HCT116 (cell line): ENCODE measurements around the gene FBXL7. TPM values are rescaled to one million over a fixed set of nuclear protein-coding genes. Genes with fewer than 3 reads are reported as not detected.

Source experiments
- ATAC-seq: fragments of 200-7000 bp; cut with Tn5 transposase; 2 replicates; pipeline ENCODE4 v1.9.1; 2020; ENCODE audit warnings: mild to moderate bottlenecking, moderate library complexity
- BruUV-seq: library from RNA; stranded (reverse); fragments of 400-500 nt; replicated peaks from 2 replicates; lab custom pipeline; 2021; lab: Mats Ljungman, UMichigan
- CTCF ChIA-PET: fragments of 300-600 bp; sonication (Branson Sonifier 250); formaldehyde crosslinking; loops from one replicate; lab custom pipeline; 2021; ENCODE audit warnings: antibody characterized with exemption; lab: Charles Lee
- POLR2A ChIA-PET: fragments of 300-600, 350-600 bp; sonication (Branson Sonifier 250); formaldehyde crosslinking; loops from one replicate; lab custom pipeline; 2021; ENCODE audit warnings: antibody characterized with exemption; lab: Charles Lee
- RAD21 ChIA-PET, 2 experiments: fragments of 300-600 bp; sonication (Branson Sonifier 250); formaldehyde crosslinking; loops; one replicate each; lab custom pipeline; 2023; ENCODE audit warnings: low total read pairs in 2 of 2; ENCODE audit not compliant: uncharacterized antibody in 2 of 2, unreplicated experiment in 2 of 2, low non-redundant PET in 1 of 2; lab: Charles Lee
- DNase-seq: peaks from one replicate; pipeline ENCODE4 v3.0.0-alpha.2; 2010; ENCODE audit warnings: low read depth, low spot score
- H2AFZ ChIP-seq: fragments of 200-600 bp; shearing (Covaris generic), sonication (generic); 2 replicates; pipeline ENCODE4 v1.6.1; 2017; ENCODE audit warnings: low read depth, mixed run types, mixed read lengths, antibody characterized with exemption, low read length; ENCODE audit not compliant: poor library complexity, severe bottlenecking
- H3K27ac ChIP-seq: 2 replicates; pipeline ENCODE4 v1.5.1; 2012; ENCODE audit warnings: low read depth, low read length
- H3K27me3 ChIP-seq: fragments of 200-600 bp; sonication (generic); 2 replicates; pipeline ENCODE4 v1.6.1; 2016; ENCODE audit warnings: mixed run types, low read length, mixed read lengths; ENCODE audit not compliant: insufficient read depth
- H3K36me3 ChIP-seq, 2 experiments: fragments of 200-500 bp in 1 of 2; fragments of 200-600 bp in 1 of 2; sonication (Bioruptor generic) in 1 of 2; sonication (generic) in 1 of 2; 2 replicates each; pipeline versions ENCODE4 v1.5.1 to v1.6.1; 2014 to 2016; ENCODE audit warnings: low read length in 2 of 2, inconsistent platforms in 1 of 2, mixed read lengths in 1 of 2, mixed run types in 1 of 2; ENCODE audit not compliant: insufficient read depth in 2 of 2, control insufficient read depth in 1 of 2
- H3K4me1 ChIP-seq, 2 experiments: fragments of 200-600 bp in 1 of 2; sonication (generic) in 1 of 2; 2 replicates each; pipeline versions ENCODE4 v1.5.1 to v1.6.1; 2012 to 2017; ENCODE audit warnings: low read length in 2 of 2, inconsistent platforms in 1 of 2, mild to moderate bottlenecking in 1 of 2, mixed read lengths in 1 of 2, mixed run types in 1 of 2, moderate library complexity in 1 of 2; ENCODE audit not compliant: insufficient read depth in 2 of 2, control insufficient read depth in 1 of 2
- H3K4me2 ChIP-seq: fragments of 200-600 bp; sonication (generic); 2 replicates; pipeline ENCODE4 v1.6.1; 2017; ENCODE audit warnings: mixed run types, low read length, mixed read lengths
- H3K4me3 ChIP-seq, 2 experiments: fragments of 200-600 bp in 1 of 2; sonication (generic) in 1 of 2; replicated peaks in 1 of 2; 2 replicates each; pipeline ENCODE4 v1.5.1; 2011 to 2016; ENCODE audit warnings: low read length in 2 of 2, control low read depth in 1 of 2, low read depth in 1 of 2, mild to moderate bottlenecking in 1 of 2, mixed read lengths in 1 of 2, mixed run types in 1 of 2
- H3K79me2 ChIP-seq: fragments of 200-600 bp; sonication (generic); 2 replicates; pipeline ENCODE4 v1.6.1; 2017; ENCODE audit warnings: mild to moderate bottlenecking, mixed run types, low read length, moderate library complexity, mixed read lengths; ENCODE audit not compliant: insufficient read depth
- H3K9ac ChIP-seq: fragments of 200-600 bp; sonication (generic); 2 replicates; pipeline ENCODE4 v1.6.1; 2016; ENCODE audit warnings: low read length, mixed read lengths
- H3K9me2 ChIP-seq: fragments of 200-600 bp; sonication (generic), shearing (Covaris generic); 2 replicates; pipeline ENCODE4 v1.6.1; 2017; ENCODE audit warnings: mixed run types, mild to moderate bottlenecking, moderate library complexity; ENCODE audit not compliant: insufficient read depth
- H3K9me3 ChIP-seq, 2 experiments: fragments of 200-500 bp in 1 of 2; fragments of 200-600 bp in 1 of 2; sonication (Bioruptor generic) in 1 of 2; sonication (generic) in 1 of 2; 2 replicates each; pipeline ENCODE4 v1.6.1; 2014 to 2017; ENCODE audit warnings: low read length in 2 of 2, mixed read lengths in 2 of 2, inconsistent platforms in 1 of 2, low read depth in 1 of 2, mild to moderate bottlenecking in 1 of 2, mixed run types in 1 of 2, moderate library complexity in 1 of 2; ENCODE audit not compliant: control insufficient read depth in 1 of 2, insufficient read depth in 1 of 2
- H4K20me1 ChIP-seq: fragments of 200-600 bp; sonication (generic), shearing (Covaris generic); 2 replicates; pipeline ENCODE4 v1.6.1; 2017; ENCODE audit warnings: mixed run types, mild to moderate bottlenecking, moderate library complexity; ENCODE audit not compliant: insufficient read depth
- ATF3 ChIP-seq: IDR thresholded peaks from 2 replicates; pipeline ENCODE4 v1.6.1; 2012
- CBX3 ChIP-seq: IDR thresholded peaks from 2 replicates; pipeline ENCODE4 v1.6.1; 2012; ENCODE audit warnings: low read depth
- CEBPB ChIP-seq: IDR thresholded peaks from 2 replicates; pipeline ENCODE4 v1.6.1; 2012; ENCODE audit warnings: low read depth
- CTCF ChIP-seq, 3 experiments: fragments of 200-600 bp in 1 of 3; sonication (generic) in 1 of 3; IDR thresholded peaks in 2 of 3; conservative IDR thresholded peaks in 1 of 3; 2 replicates each; pipeline ENCODE4 v1.5.1; 2012 to 2017; ENCODE audit warnings: low read depth in 2 of 3, low read length in 2 of 3, antibody characterized with exemption in 1 of 3, borderline replicate concordance in 1 of 3, control low read depth in 1 of 3, mild to moderate bottlenecking in 1 of 3, mixed read lengths in 1 of 3, mixed run types in 1 of 3, moderate library complexity in 1 of 3; ENCODE audit not compliant: insufficient read depth in 1 of 3
- ELF1 ChIP-seq: IDR thresholded peaks from 2 replicates; pipeline ENCODE4 v1.6.1; 2012; ENCODE audit warnings: low read depth, borderline replicate concordance
- EZH2 ChIP-seq: fragments of 200-600 bp; sonication (generic); IDR thresholded peaks from 2 replicates; pipeline ENCODE4 v1.6.1; 2017; ENCODE audit warnings: antibody characterized with exemption, mixed run types
- EZH2phosphoT487 ChIP-seq: fragments of 200-600 bp; IDR thresholded peaks from 2 replicates; pipeline ENCODE4 v1.6.1; 2018; ENCODE audit warnings: antibody characterized with exemption, borderline replicate concordance
- POLR2A ChIP-seq: IDR thresholded peaks from 2 replicates; pipeline ENCODE4 v1.7.0; 2011; ENCODE audit warnings: borderline replicate concordance; ENCODE audit not compliant: insufficient read depth, insufficient read length; ENCODE audit errors: extremely low read depth
- POLR2AphosphoS5 ChIP-seq: IDR thresholded peaks from 2 replicates; pipeline ENCODE4 v1.6.1; 2011; ENCODE audit warnings: mild to moderate bottlenecking, low read depth, low read length, moderate library complexity
- REST ChIP-seq: IDR thresholded peaks from 2 replicates; pipeline ENCODE4 v1.6.1; 2012; ENCODE audit warnings: low read depth
- SIN3A ChIP-seq: IDR thresholded peaks from 2 replicates; pipeline ENCODE4 v1.6.1; 2012; ENCODE audit warnings: low read depth
- SP1 ChIP-seq: IDR thresholded peaks from 2 replicates; pipeline ENCODE4 v1.6.1; 2012; ENCODE audit warnings: low read depth
- TCF7L2 ChIP-seq: IDR thresholded peaks from 2 replicates; pipeline ENCODE4 v1.7.0; 2011; ENCODE audit warnings: borderline replicate concordance, inconsistent platforms; ENCODE audit not compliant: insufficient read depth, insufficient read length; ENCODE audit errors: extremely low read depth
- YY1 ChIP-seq: IDR thresholded peaks from 2 replicates; pipeline ENCODE4 v1.6.1; 2011; ENCODE audit warnings: low read length, low read depth, moderate library complexity, mild to moderate bottlenecking; ENCODE audit not compliant: insufficient replicate concordance; ENCODE audit errors: extremely low read depth
- ZNF274 ChIP-seq: fragments of 200-500 bp; sonication (Bioruptor generic); IDR thresholded peaks from 2 replicates; pipeline ENCODE4 v1.6.1; 2014; ENCODE audit warnings: mild to moderate bottlenecking, low read depth, low read length, inconsistent platforms
- intact Hi-C: fragments of 100-400 bp; cut with micrococcal nuclease; formaldehyde crosslinking; loops from 2 replicates; pipeline ENCODE4 v1.10.0; 2022
- total RNA-seq: library from RNA; stranded (reverse); gene quantifications from one replicate; pipeline ENCODE4 v1.2.1, GENCODE V29; 2021; ENCODE audit not compliant: unreplicated experiment
- TF ChIP-seq, protein P1 (sequence below): IDR thresholded peaks from 2 replicates; pipeline ENCODE4 v1.6.1; 2011; ENCODE audit warnings: mild to moderate bottlenecking, low read length, moderate library complexity; ENCODE audit not compliant: insufficient replicate concordance; ENCODE audit errors: extremely low read depth

FBXL7 gene
- total RNA-seq, 1 experiment from 2014 or later = 0.05 TPM

- RAD21 ChIA-PET = no interaction called here
- Histone ChIP-seq H3K9me2 (no peaks in the 10 kb centered on the region), H3K4me2 (no peak overlapping the region), H3K27ac (no peak overlapping the region), H3K27me3 (no peaks in the 10 kb centered on the region), H3K4me1 (no peaks in the 10 kb centered on the region), H2AFZ (no peak overlapping the region), H3K9me3 (peaks cover 10 to 11% of the 10 kb centered on the region in 2 experiments; a peak in 2 of 4 replicates), H3K36me3 (no peaks in the 10 kb centered on the region), H4K20me1 (no peaks in the 10 kb centered on the region), H3K9ac (no peak overlapping the region), H3K79me2 (no peaks in the 10 kb centered on the region), H3K4me3 (no peak overlapping the region)
- ATAC-seq (no peak), DNase-seq (no peak)
- no TSS peak for BruUV-seq
- TF ChIP-seq ZNF274 = no peak
- TF ChIP-seq POLR2AphosphoS5 = no peak
- TF ChIP-seq EZH2phosphoT487 = no peak
- no peak for TF ChIP-seq CEBPB
- TF ChIP-seq, protein P1, sequence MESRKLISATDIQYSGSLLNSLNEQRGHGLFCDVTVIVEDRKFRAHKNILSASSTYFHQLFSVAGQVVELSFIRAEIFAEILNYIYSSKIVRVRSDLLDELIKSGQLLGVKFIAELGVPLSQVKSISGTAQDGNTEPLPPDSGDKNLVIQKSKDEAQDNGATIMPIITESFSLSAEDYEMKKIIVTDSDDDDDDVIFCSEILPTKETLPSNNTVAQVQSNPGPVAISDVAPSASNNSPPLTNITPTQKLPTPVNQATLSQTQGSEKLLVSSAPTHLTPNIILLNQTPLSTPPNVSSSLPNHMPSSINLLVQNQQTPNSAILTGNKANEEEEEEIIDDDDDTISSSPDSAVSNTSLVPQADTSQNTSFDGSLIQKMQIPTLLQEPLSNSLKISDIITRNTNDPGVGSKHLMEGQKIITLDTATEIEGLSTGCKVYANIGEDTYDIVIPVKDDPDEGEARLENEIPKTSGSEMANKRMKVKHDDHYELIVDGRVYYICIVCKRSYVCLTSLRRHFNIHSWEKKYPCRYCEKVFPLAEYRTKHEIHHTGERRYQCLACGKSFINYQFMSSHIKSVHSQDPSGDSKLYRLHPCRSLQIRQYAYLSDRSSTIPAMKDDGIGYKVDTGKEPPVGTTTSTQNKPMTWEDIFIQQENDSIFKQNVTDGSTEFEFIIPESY = no peak
- no peak for TF ChIP-seq SIN3A
- no peak for TF ChIP-seq CTCF (IDR thresholded peaks at IDR 0.05 in 2 of 3, conservative IDR thresholded peaks at IDR 0.05 in 1 of 3; ENCODE audit: borderline replicate concordance in 1 of 3, insufficient read depth in 1 of 3, low read depth in 2 of 3, low read length in 2 of 3)
- TF ChIP-seq REST = no peak
- no peak for TF ChIP-seq ATF3
- TF ChIP-seq YY1 = no peak
- no peak for TF ChIP-seq EZH2
- no peak for TF ChIP-seq TCF7L2
- TF ChIP-seq CBX3 = no peak
- TF ChIP-seq ELF1 = no peak
- no peak for TF ChIP-seq SP1
- no peak for TF ChIP-seq POLR2A
- POLR2A ChIA-PET = no interaction called here
- intact Hi-C loops = no loop called here
- CTCF ChIA-PET = no interaction called here
Measured at GRCh38 chr5:15574806-15575325, 74.9 kb downstream of the FBXL7 start.
